Uterus (tissue), 2 donors: ENCODE data around the gene SURF4.

Source experiments
- POLR2A ChIP-seq, 2 donors: fragments of 450-650 bp; IDR thresholded peaks; one replicate each; pipeline ENCODE4 v1.6.1; 2016; ENCODE audit warnings: antibody characterized with exemption in 2 of 2, mild to moderate bottlenecking in 1 of 2, moderate library complexity in 1 of 2
- TF ChIP-seq, protein P1 (sequence below), 4 experiments: fragments of 200-600 bp in 2 of 4; fragments of 450-650 bp in 2 of 4; sonication (generic) in 2 of 4; IDR thresholded peaks; one replicate each; pipeline ENCODE4 v1.5.1; 2016 to 2019; ENCODE audit warnings: antibody characterized with exemption in 4 of 4, mild to moderate bottlenecking in 2 of 4, moderate library complexity in 1 of 4

DNA sequence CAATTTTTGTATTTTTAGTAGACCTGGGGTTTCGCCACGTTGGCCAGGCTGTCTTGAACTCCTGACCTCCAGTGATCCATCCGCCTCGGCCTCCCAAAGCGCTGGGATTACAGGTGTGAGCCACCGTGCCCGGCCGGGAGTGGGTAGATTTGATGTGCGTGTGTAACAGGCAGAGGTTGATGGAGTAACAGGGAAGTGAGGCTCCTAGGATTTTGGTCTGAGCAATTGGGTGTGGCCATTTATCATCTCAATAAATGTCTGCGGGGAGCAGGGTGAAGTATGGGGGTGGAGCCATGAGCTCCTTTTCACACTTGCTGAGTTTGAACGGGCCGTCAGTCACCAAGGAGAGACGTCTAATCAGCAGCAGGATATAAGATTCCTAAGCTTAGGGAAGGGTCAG is 43.1 kb upstream of the SURF4 start:
- TF ChIP-seq, protein P1, sequence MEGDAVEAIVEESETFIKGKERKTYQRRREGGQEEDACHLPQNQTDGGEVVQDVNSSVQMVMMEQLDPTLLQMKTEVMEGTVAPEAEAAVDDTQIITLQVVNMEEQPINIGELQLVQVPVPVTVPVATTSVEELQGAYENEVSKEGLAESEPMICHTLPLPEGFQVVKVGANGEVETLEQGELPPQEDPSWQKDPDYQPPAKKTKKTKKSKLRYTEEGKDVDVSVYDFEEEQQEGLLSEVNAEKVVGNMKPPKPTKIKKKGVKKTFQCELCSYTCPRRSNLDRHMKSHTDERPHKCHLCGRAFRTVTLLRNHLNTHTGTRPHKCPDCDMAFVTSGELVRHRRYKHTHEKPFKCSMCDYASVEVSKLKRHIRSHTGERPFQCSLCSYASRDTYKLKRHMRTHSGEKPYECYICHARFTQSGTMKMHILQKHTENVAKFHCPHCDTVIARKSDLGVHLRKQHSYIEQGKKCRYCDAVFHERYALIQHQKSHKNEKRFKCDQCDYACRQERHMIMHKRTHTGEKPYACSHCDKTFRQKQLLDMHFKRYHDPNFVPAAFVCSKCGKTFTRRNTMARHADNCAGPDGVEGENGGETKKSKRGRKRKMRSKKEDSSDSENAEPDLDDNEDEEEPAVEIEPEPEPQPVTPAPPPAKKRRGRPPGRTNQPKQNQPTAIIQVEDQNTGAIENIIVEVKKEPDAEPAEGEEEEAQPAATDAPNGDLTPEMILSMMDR (IDR thresholded peaks at IDR 0.05) = no peak
- TF ChIP-seq POLR2A (IDR thresholded peaks at IDR 0.05) = no peak
